ENCODE results near the gene FTCD. TPM values are rescaled to one million over a fixed set of nuclear protein-coding genes. Genes with fewer than 3 reads are reported as not detected.

The FTCD gene
- total and polyA plus RNA-seq, 9 of the 15 experiments (the other 6 are each of a cell fraction or from before 2014, with no cell fraction given), result 0.11 to 1.6 (median 0.67) TPM; not detected in 5

DNA sequence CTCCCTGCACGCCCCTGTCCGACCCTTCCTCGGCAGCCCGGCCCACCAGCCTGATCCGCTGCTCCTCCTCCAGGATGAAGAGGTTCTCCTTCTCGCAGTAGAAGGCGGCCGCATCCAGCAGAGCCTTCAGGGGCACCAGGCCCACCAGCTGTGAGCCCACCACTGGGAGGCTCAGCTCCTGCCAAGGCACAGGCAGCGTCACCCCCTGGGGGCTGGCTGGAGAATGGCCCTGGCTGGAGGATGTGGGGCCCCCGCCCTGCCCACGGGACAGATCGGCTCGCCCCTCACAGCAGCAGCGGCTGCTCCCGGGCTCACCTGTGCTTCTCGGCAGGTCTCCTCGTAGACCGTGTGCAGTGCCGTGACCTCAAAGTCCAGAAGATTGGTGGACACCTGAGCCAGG, 5.3 kb downstream of the FTCD start:
- Histone ChIP-seq H4K20me1 (replicated peaks; ENCODE audit: control insufficient read depth, insufficient read depth, low read length) (no peaks in the 10 kb centered on the region), H2AFZ (ENCODE audit: low read depth, low read length) (no peak overlapping the region)
- no peak for DNase-seq (ENCODE audit: extremely low read depth in 1 of 4, low spot score in 3 of 4)

More for the DNA sequence above, 5.3 kb downstream of the FTCD start:
- peak overlapping the region in 1 of 2 experiments; percentile 78; a peak in 2 of 4 replicates for H3K9ac ChIP-seq (ENCODE audit: insufficient read depth in 1 of 2, low read depth in 2 of 2, low read length in 2 of 2)
- in situ Hi-C loops (cut with MboI), result no loop called here
- H3K27me3 ChIP-seq (ENCODE audit: control insufficient read depth in 2 of 2, insufficient read depth in 2 of 2, low read length in 2 of 2), result no peaks in the 10 kb centered on the region
- no peak overlapping the region for H3K4me2 ChIP-seq (ENCODE audit: insufficient read depth, low read length)
- intact Hi-C loops (cut with micrococcal nuclease), result loop anchor here (5.0 kb wide), 1 partner anchor 77 kb away; the partner anchor contains the start of gene LSS
- H3K36me3 ChIP-seq (ENCODE audit: control insufficient read depth, insufficient read depth, low read length), result no peaks in the 10 kb centered on the region
- H3K4me1 ChIP-seq (replicated peaks in 1 of 2; ENCODE audit: control insufficient read depth in 2 of 2, insufficient read depth in 2 of 2, low read length in 2 of 2), result peaks cover 15 to 82% of the 10 kb centered on the region in 2 experiments
- POLR2A ChIA-PET, result interaction anchor here (0.7 kb wide), 1 partner anchor 30 kb away, joined by 4 read pairs; no protein-coding TSS in a partner anchor
- WGBS (ENCODE audit: insufficient coverage, low coverage, missing lambda C conversion rate), result 84% methylated on average over 19 of the region's 19 CpGs
- no peak for FAIRE-seq
- H3K79me2 ChIP-seq (ENCODE audit: control insufficient read depth, insufficient read depth, low read length), result no peaks in the 10 kb centered on the region; the same call in 2 of the 3 replicates
- no peak for ATAC-seq
- H3K27ac ChIP-seq (ENCODE audit: extremely low read depth, low read depth, low read length), result no peak overlapping the region
- CTCF ChIA-PET (ENCODE audit: low intra/inter-chr PET ratio), result no interaction called here
- H3K9me1 ChIP-seq (ENCODE audit: control insufficient read depth, insufficient read depth, low read length), result no peaks in the 10 kb centered on the region
- TF ChIP-seq, protein P1, sequence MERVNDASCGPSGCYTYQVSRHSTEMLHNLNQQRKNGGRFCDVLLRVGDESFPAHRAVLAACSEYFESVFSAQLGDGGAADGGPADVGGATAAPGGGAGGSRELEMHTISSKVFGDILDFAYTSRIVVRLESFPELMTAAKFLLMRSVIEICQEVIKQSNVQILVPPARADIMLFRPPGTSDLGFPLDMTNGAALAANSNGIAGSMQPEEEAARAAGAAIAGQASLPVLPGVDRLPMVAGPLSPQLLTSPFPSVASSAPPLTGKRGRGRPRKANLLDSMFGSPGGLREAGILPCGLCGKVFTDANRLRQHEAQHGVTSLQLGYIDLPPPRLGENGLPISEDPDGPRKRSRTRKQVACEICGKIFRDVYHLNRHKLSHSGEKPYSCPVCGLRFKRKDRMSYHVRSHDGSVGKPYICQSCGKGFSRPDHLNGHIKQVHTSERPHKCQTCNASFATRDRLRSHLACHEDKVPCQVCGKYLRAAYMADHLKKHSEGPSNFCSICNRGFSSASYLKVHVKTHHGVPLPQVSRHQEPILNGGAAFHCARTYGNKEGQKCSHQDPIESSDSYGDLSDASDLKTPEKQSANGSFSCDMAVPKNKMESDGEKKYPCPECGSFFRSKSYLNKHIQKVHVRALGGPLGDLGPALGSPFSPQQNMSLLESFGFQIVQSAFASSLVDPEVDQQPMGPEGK (CRISPR knock-in tag; IDR thresholded peaks at IDR 0.05; ENCODE audit: borderline replicate concordance), result no peak
- TF ChIP-seq IRF1 (CRISPR knock-in tag; IDR thresholded peaks at IDR 0.05; ENCODE audit: borderline replicate concordance), result no peak
- TF ChIP-seq, protein P2, sequence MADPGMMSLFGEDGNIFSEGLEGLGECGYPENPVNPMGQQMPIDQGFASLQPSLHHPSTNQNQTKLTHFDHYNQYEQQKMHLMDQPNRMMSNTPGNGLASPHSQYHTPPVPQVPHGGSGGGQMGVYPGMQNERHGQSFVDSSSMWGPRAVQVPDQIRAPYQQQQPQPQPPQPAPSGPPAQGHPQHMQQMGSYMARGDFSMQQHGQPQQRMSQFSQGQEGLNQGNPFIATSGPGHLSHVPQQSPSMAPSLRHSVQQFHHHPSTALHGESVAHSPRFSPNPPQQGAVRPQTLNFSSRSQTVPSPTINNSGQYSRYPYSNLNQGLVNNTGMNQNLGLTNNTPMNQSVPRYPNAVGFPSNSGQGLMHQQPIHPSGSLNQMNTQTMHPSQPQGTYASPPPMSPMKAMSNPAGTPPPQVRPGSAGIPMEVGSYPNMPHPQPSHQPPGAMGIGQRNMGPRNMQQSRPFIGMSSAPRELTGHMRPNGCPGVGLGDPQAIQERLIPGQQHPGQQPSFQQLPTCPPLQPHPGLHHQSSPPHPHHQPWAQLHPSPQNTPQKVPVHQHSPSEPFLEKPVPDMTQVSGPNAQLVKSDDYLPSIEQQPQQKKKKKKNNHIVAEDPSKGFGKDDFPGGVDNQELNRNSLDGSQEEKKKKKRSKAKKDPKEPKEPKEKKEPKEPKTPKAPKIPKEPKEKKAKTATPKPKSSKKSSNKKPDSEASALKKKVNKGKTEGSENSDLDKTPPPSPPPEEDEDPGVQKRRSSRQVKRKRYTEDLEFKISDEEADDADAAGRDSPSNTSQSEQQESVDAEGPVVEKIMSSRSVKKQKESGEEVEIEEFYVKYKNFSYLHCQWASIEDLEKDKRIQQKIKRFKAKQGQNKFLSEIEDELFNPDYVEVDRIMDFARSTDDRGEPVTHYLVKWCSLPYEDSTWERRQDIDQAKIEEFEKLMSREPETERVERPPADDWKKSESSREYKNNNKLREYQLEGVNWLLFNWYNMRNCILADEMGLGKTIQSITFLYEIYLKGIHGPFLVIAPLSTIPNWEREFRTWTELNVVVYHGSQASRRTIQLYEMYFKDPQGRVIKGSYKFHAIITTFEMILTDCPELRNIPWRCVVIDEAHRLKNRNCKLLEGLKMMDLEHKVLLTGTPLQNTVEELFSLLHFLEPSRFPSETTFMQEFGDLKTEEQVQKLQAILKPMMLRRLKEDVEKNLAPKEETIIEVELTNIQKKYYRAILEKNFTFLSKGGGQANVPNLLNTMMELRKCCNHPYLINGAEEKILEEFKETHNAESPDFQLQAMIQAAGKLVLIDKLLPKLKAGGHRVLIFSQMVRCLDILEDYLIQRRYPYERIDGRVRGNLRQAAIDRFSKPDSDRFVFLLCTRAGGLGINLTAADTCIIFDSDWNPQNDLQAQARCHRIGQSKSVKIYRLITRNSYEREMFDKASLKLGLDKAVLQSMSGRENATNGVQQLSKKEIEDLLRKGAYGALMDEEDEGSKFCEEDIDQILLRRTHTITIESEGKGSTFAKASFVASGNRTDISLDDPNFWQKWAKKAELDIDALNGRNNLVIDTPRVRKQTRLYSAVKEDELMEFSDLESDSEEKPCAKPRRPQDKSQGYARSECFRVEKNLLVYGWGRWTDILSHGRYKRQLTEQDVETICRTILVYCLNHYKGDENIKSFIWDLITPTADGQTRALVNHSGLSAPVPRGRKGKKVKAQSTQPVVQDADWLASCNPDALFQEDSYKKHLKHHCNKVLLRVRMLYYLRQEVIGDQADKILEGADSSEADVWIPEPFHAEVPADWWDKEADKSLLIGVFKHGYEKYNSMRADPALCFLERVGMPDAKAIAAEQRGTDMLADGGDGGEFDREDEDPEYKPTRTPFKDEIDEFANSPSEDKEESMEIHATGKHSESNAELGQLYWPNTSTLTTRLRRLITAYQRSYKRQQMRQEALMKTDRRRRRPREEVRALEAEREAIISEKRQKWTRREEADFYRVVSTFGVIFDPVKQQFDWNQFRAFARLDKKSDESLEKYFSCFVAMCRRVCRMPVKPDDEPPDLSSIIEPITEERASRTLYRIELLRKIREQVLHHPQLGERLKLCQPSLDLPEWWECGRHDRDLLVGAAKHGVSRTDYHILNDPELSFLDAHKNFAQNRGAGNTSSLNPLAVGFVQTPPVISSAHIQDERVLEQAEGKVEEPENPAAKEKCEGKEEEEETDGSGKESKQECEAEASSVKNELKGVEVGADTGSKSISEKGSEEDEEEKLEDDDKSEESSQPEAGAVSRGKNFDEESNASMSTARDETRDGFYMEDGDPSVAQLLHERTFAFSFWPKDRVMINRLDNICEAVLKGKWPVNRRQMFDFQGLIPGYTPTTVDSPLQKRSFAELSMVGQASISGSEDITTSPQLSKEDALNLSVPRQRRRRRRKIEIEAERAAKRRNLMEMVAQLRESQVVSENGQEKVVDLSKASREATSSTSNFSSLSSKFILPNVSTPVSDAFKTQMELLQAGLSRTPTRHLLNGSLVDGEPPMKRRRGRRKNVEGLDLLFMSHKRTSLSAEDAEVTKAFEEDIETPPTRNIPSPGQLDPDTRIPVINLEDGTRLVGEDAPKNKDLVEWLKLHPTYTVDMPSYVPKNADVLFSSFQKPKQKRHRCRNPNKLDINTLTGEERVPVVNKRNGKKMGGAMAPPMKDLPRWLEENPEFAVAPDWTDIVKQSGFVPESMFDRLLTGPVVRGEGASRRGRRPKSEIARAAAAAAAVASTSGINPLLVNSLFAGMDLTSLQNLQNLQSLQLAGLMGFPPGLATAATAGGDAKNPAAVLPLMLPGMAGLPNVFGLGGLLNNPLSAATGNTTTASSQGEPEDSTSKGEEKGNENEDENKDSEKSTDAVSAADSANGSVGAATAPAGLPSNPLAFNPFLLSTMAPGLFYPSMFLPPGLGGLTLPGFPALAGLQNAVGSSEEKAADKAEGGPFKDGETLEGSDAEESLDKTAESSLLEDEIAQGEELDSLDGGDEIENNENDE (IDR thresholded peaks at IDR 0.05; ENCODE audit: low read depth, low read length), result no peak
- no TSS peak for BruUV-seq (replicated peaks)
- no peaks in the 10 kb centered on the region for H3K9me3 ChIP-seq (replicated peaks; ENCODE audit: control insufficient read depth, insufficient read depth, low read depth, low read length)
- H3K4me3 ChIP-seq, result no peak overlapping the region
